Stimulated activated naive B cell treated with anti-CD40 and anti-IgM and Interleukin-4, amounts not matched to agents 10 μg/mL and 1 μg/mL and 100 μg/mL, for 72 hours (primary cell): ENCODE measurements around the gene CCDC28A.
A peak's percentile ranks its signal among the peaks of the same experiment; 100 is the strongest.
"Not testable (repeated sequence)": the region's sequence is repeated elsewhere in the genome, so short reads cannot be mapped to it uniquely, and the experiment has no call there.

Experiments
- ATAC-seq, 2 donors: fragments of 150-1000 bp; cut with Tn5 transposase; replicated peaks; 2 replicates each; pipeline ENCODE4 v1.10.0; 2021; ENCODE audit warnings: moderate library complexity in 1 of 2
- DNase-seq: peaks from one replicate; pipeline ENCODE4 v3.0.0; 2021
- H3K27ac Mint-ChIP-seq: one replicate; pipeline ENCODE4 v1.8.0; 2022; ENCODE audit warnings: mild to moderate bottlenecking, mixed read lengths
- H3K27me3 Mint-ChIP-seq, 2 donors: one replicate each; pipeline ENCODE4 v1.8.0; 2022; ENCODE audit warnings: mixed read lengths in 2 of 2
- H3K36me3 Mint-ChIP-seq, 2 donors: one replicate each; pipeline ENCODE4 v1.8.0; 2022; ENCODE audit warnings: mixed read lengths in 2 of 2, mild to moderate bottlenecking in 1 of 2
- H3K4me1 Mint-ChIP-seq, 2 donors: one replicate each; pipeline ENCODE4 v1.8.0; 2022; ENCODE audit warnings: mixed read lengths in 2 of 2, mild to moderate bottlenecking in 1 of 2
- H3K4me3 Mint-ChIP-seq, 2 donors: one replicate each; pipeline ENCODE4 v1.8.0; 2022; ENCODE audit warnings: mild to moderate bottlenecking in 2 of 2, mixed read lengths in 2 of 2, moderate library complexity in 1 of 2
- H3K9me3 Mint-ChIP-seq, 2 donors: one replicate each; pipeline ENCODE4 v1.8.0; 2022; ENCODE audit warnings: mixed read lengths in 2 of 2, mild to moderate bottlenecking in 1 of 2

Gene CCDC28A

DNA sequence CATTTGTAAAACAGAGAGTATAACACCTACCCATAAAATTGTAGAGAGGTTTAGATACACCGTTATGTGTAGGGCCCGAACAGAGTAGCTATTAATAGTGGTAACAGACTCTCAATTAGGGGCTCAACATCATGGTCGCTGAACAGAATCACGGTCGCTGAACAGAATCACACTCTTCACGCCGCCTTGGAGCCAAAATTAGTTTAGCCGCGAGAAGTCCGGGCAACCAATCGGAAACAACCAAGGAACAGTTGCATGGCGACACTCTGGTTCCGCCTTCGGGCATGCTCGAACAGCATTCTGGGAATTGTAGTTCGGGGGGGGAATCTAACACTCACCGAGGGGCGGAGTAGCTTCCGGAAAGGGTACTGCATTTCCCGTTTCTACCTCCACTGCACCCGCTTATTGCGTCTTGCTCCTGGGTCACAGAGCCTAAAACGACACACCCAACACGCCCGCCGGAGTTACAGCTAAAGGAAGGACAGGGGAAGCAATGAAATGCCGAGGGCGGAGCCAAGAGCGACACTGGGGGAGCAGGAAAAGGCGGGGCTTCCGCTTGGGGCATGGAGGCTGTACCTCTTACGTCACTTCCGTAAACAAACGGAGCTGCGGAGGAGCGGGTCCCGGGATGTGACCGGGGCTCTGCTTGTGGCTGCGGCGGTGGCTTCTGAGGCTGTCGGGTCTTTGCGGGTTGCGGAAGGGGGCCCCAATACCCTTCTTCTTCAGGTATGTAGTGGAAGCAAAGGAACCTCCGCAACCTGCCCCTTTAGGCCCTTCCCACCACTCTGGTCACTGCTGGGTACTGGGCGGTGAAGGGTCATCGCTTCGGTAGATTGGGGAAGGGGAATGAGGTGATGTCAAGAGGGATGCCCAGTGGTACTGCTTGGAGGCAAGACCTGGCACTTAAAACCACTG, at the start of gene CCDC28A:
Gene CCDC28A, plus strand, starts transcription at position 593 of the 915 bp plus-strand sequence. CDS start 2,352 bp downstream, outside the sequence.
- H3K9me3 Mint-ChIP-seq, result no peaks in the 10 kb centered on the region
- ATAC-seq (peak; percentile 82 to 87), DNase-seq (peak; percentile 91)
- H3K27me3 Mint-ChIP-seq, result no peaks in the 10 kb centered on the region
- H3K27ac Mint-ChIP-seq, result peak within 1 kb of the TSS; percentile 100
- peak within 1 kb of the TSS; percentile 99 to 100 for H3K4me3 Mint-ChIP-seq
- H3K4me1 Mint-ChIP-seq, result peaks cover 10 to 28% of the 10 kb centered on the region in 2 donors
- peaks cover 3 to 4% of the 10 kb centered on the region in 2 donors for H3K36me3 Mint-ChIP-seq

- Mint-ChIP-seq H3K27ac (no peak overlapping the region), H3K27me3 (no peaks in the 10 kb centered on the region), H3K36me3 (no peaks in the 10 kb centered on the region), H3K9me3 (no peaks in the 10 kb centered on the region), H3K4me1 (peaks cover 17 to 38% of the 10 kb centered on the region in 2 donors), H3K4me3 (no peak overlapping the region)
- DNase-seq (no peak), ATAC-seq (no peak)
Measured at GRCh38 chr6:138724015-138724414, 49.6 kb upstream of the CCDC28A start.

DNA sequence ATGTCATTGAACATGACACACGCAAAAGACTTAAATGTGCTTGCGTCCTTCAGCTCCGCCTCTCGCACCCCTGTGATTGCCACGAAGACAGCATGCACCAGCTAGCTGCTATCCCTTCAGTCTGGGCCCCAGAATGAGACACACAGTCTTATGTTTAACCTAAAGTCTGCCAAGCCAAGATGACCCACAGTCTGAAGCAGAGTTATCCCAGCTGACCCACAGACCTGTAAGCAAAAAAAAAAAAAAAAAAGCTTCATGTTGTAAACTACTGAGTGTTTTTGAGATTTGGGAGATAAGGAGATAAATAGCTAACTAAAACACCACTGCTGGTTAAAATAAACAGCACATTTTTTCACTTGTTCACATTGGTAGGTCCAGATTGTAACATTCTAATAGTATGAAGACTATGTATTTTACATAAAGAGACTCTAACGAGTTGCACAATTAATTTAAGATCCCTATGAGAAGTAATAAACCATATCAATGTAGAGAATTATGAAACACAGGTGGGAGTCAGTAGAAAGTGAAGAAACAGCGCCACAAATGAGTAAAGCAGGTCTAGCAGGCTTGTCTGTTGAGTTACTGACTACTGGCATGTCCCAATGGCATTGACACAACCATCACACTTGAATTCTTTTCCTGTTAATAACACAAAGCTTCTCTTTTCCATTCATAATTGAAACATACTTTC, 47.4 kb upstream of the CCDC28A start:
- H3K9me3 Mint-ChIP-seq, result peaks cover 2 to 4% of the 10 kb centered on the region in 2 donors
- no peaks in the 10 kb centered on the region for H3K36me3 Mint-ChIP-seq
- H3K4me1 Mint-ChIP-seq, result peaks cover 8 to 26% of the 10 kb centered on the region in 2 donors
- no peak overlapping the region for H3K27ac Mint-ChIP-seq
- ATAC-seq (no peak), DNase-seq (no peak)
- H3K4me3 Mint-ChIP-seq, result no peak overlapping the region
- no peaks in the 10 kb centered on the region for H3K27me3 Mint-ChIP-seq

DNA sequence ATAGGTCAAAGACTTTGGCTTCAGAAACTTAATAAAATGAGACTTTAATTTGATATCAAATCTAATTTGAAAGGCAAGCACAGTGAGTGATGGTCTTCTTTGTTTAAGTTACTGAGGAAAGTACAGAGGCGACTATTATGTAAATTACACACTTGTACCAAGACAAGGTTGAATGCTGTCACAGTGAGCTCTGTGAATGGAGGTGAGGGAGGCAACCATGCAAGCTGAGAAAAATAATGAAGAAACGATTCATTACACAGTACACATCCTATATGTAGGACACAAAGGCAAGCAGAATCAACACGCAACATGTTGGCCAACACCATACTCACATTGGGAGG, 46.8 kb upstream of the CCDC28A start:
- Mint-ChIP-seq H3K4me3 (no peak overlapping the region), H3K9me3 (peaks cover 5 to 7% of the 10 kb centered on the region in 2 donors), H3K36me3 (peaks cover 2 to 3% of the 10 kb centered on the region in 2 donors), H3K27me3 (no peaks in the 10 kb centered on the region), H3K4me1 (peaks cover 8 to 26% of the 10 kb centered on the region in 2 donors), H3K27ac (no peak overlapping the region)
- DNase-seq (no peak), ATAC-seq (no peak)

- peaks cover 8 to 23% of the 10 kb centered on the region in 2 donors for H3K4me1 Mint-ChIP-seq
- H3K27me3 Mint-ChIP-seq, result no peaks in the 10 kb centered on the region
- no peak overlapping the region for H3K27ac Mint-ChIP-seq
- H3K4me3 Mint-ChIP-seq, result no peak overlapping the region
- peaks cover 9 to 11% of the 10 kb centered on the region in 2 donors for H3K9me3 Mint-ChIP-seq
- no peak for ATAC-seq
- DNase-seq, result no peak
- peaks cover 7% of the 10 kb centered on the region in 2 donors for H3K36me3 Mint-ChIP-seq
Measured at GRCh38 chr6:138727182-138727581, 46.4 kb upstream of the CCDC28A start.

- H3K9me3 Mint-ChIP-seq, result peaks cover 9 to 11% of the 10 kb centered on the region in 2 donors
Measured at GRCh38 chr6:138728662-138729061, 44.9 kb upstream of the CCDC28A start.

GRCh38 chr6:138730037-138730436, 43.5 kb upstream of the CCDC28A start:
- H3K4me3 Mint-ChIP-seq, H3K27ac Mint-ChIP-seq, DNase-seq, ATAC-seq, H3K36me3 Mint-ChIP-seq, H3K27me3 Mint-ChIP-seq, H3K4me1 Mint-ChIP-seq: not testable (repeated sequence)
- peaks cover 9 to 11% of the 10 kb centered on the region in 2 donors for H3K9me3 Mint-ChIP-seq

More at GRCh38 chr6:138728662-138729061, 44.9 kb upstream of the CCDC28A start:
- no peak for ATAC-seq
- Mint-ChIP-seq H3K4me1 (peaks cover 4 to 10% of the 10 kb centered on the region in 2 donors), H3K4me3 (no peak overlapping the region), H3K27me3 (no peaks in the 10 kb centered on the region), H3K36me3 (peaks cover 7% of the 10 kb centered on the region in 2 donors), H3K27ac (no peak overlapping the region)
- DNase-seq, result no peak

DNA sequence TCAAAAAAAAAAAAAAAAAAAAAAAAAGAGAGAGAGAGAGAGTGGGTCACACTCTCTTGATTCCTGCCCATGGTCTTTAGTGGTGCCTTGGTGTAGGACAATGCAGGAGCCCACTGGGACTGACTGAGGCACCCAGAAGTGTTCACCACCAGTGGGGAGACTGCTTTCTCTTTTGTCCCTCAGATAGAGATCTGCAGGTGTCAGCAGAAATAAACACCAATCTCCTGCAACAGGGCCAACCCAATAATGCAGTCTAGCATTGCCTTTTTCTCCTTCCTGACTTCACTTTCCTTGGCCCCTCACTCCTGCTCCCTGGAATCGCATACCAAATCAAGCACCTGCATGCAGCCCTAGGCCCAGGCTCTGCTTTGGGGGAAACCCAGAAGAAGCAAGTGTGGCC, 39.0 kb upstream of the CCDC28A start:
- peaks cover 7 to 14% of the 10 kb centered on the region in 2 donors for H3K36me3 Mint-ChIP-seq
- no peak overlapping the region for H3K4me3 Mint-ChIP-seq
- no peaks in the 10 kb centered on the region for H3K4me1 Mint-ChIP-seq
- no peak overlapping the region for H3K27ac Mint-ChIP-seq
- ATAC-seq (no peak), DNase-seq (no peak)
- H3K9me3 Mint-ChIP-seq, result peaks cover 9 to 16% of the 10 kb centered on the region in 2 donors
- H3K27me3 Mint-ChIP-seq, result no peaks in the 10 kb centered on the region

GRCh38 chr6:138736640-138737039, 36.9 kb upstream of the CCDC28A start:
- no peak for ATAC-seq
- Mint-ChIP-seq H3K36me3 (peaks cover 5 to 12% of the 10 kb centered on the region in 2 donors), H3K4me3 (no peak overlapping the region), H3K27ac (no peak overlapping the region), H3K9me3 (peaks cover 8 to 13% of the 10 kb centered on the region in 2 donors), H3K4me1 (no peaks in the 10 kb centered on the region), H3K27me3 (no peaks in the 10 kb centered on the region)
- DNase-seq, result no peak

GRCh38 chr6:138752017-138752416, 21.6 kb upstream of the CCDC28A start:
- Mint-ChIP-seq H3K4me1 (no peaks in the 10 kb centered on the region), H3K4me3 (no peak overlapping the region), H3K27me3 (no peaks in the 10 kb centered on the region), H3K36me3 (peaks cover 0 to 5% of the 10 kb centered on the region in 2 donors), H3K9me3 (no peaks in the 10 kb centered on the region), H3K27ac (no peak overlapping the region)
- DNase-seq (no peak), ATAC-seq (no peak)

DNA sequence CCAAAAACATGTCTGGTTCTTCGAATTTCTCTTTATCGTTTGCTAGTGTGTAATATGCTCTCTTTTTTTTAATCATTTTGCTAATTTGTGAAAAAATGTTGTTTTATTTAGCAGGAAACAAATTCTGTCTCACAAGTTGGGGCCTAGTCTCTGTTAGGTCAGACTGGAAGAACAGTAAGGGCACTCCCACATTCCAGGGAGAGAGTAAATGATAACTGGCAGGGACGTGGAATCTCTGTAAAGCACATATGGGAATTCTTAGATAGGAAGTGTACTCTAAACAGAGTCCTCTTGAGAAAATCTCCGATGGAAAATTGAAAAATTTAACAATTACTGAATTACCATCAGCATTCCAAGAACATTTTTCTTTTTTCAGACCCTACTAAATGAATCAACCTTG, 16.4 kb upstream of the CCDC28A start:
- ATAC-seq (no peak), DNase-seq (no peak)
- no peak overlapping the region for H3K27ac Mint-ChIP-seq
- H3K27me3 Mint-ChIP-seq, result no peaks in the 10 kb centered on the region
- H3K4me1 Mint-ChIP-seq, result no peaks in the 10 kb centered on the region
- no peaks in the 10 kb centered on the region for H3K9me3 Mint-ChIP-seq
- peaks cover 0 to under 1% of the 10 kb centered on the region in 2 donors for H3K36me3 Mint-ChIP-seq
- no peak overlapping the region for H3K4me3 Mint-ChIP-seq

- H3K4me1 Mint-ChIP-seq, result peaks cover 11 to 24% of the 10 kb centered on the region in 2 donors
- no peak for DNase-seq
- H3K9me3 Mint-ChIP-seq, result no peaks in the 10 kb centered on the region
- no peak for ATAC-seq
- no peaks in the 10 kb centered on the region for H3K36me3 Mint-ChIP-seq
- H3K4me3 Mint-ChIP-seq, result no peak overlapping the region
- no peaks in the 10 kb centered on the region for H3K27me3 Mint-ChIP-seq
- H3K27ac Mint-ChIP-seq, result peak overlapping the region; percentile 76
Measured at GRCh38 chr6:138765896-138766655, 7.5 kb upstream of the CCDC28A start.

GRCh38 chr6:138769102-138769676, 4.4 kb upstream of the CCDC28A start:
- peak; percentile 23 to 32 for ATAC-seq
- Mint-ChIP-seq H3K4me1 (peaks cover 15 to 33% of the 10 kb centered on the region in 2 donors), H3K36me3 (no peaks in the 10 kb centered on the region), H3K27me3 (no peaks in the 10 kb centered on the region), H3K9me3 (no peaks in the 10 kb centered on the region), H3K4me3 (peak overlapping the region; percentile 33 to 51), H3K27ac (peak overlapping the region; percentile 89)
- peak; percentile 31 for DNase-seq
